Stimulated activated naive CD8-positive, alpha-beta T cell treated with anti-CD3 and anti-CD28 coated beads, Interleukin-15, Interleukin-2, amounts not matched to agents 100 ng/mL and 50 ng/mL, for 24 hours (primary cell): ENCODE results near the gene SLC16A5.
"Not testable (repeated sequence)": the region's sequence is repeated elsewhere in the genome, so short reads cannot be mapped to it uniquely, and the experiment has no call there.

Experiments used
- H3K27ac Mint-ChIP-seq: one replicate; pipeline ENCODE4 v1.8.0; 2021; ENCODE audit warnings: mild to moderate bottlenecking, mixed read lengths
- H3K27me3 Mint-ChIP-seq: one replicate; pipeline ENCODE4 v1.8.0; 2021; ENCODE audit warnings: mixed read lengths
- H3K36me3 Mint-ChIP-seq: one replicate; pipeline ENCODE4 v1.8.0; 2021; ENCODE audit warnings: low read depth, mixed read lengths
- H3K4me1 Mint-ChIP-seq: one replicate; pipeline ENCODE4 v1.8.0; 2021; ENCODE audit warnings: low read depth, mixed read lengths
- H3K4me3 Mint-ChIP-seq: one replicate; pipeline ENCODE4 v1.8.0; 2021; ENCODE audit warnings: mild to moderate bottlenecking, mixed read lengths
- H3K9me3 Mint-ChIP-seq: one replicate; pipeline ENCODE4 v1.8.0; 2021; ENCODE audit warnings: mixed read lengths

Gene SLC16A5

DNA sequence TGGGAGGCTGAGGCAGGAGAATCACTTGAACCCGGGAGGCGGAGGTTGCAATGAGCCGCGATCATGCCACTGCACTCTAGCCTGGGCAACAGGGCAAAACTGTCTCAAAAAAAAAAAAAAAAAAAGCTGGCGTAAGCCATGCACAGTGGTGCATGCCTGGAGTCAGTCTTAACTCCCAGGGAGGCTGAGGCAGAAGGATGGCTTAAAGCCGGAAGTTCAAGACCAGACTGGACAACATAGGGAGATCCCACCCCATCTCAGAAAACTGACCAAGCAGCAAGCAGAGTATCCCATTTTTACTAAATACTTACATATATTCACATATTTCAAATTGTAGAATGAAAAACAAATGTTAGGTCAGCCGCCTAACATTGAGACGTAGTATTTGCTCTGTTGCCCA is 39.2 kb downstream of the SLC16A5 start:
- Mint-ChIP-seq H3K27me3 (no peaks in the 10 kb centered on the region), H3K4me1 (peaks cover 39% of the 10 kb centered on the region), H3K4me3 (no peak overlapping the region), H3K9me3 (no peaks in the 10 kb centered on the region), H3K27ac (no peak overlapping the region), H3K36me3 (peaks cover 8% of the 10 kb centered on the region)

DNA sequence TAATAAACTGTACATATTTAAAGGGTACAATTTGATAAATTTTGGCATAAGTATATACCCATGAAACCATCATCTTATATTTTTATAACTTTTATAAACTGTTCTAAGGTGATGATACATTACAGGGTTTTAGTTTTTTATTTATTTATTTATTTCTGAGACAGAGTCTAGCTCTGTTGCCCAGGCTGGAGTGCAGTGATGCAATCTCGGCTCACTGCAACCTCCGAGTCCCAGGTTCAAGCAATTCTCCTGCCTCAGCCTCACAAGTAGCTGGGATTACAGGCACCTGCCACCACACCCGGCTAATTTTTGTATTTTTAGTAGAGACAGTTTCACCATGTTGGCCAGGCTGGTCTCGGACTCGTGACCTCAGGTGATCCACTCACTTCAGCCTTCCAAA is 40.2 kb downstream of the SLC16A5 start:
- not testable (repeated sequence) for H3K9me3 Mint-ChIP-seq, H3K4me3 Mint-ChIP-seq, H3K27me3 Mint-ChIP-seq, H3K27ac Mint-ChIP-seq
- Mint-ChIP-seq H3K36me3 (peaks cover 14% of the 10 kb centered on the region), H3K4me1 (peaks cover 44% of the 10 kb centered on the region)

GRCh38 chr17:75128694-75129505 is 41.1 kb downstream of the SLC16A5 start:
- peaks cover 14% of the 10 kb centered on the region for H3K36me3 Mint-ChIP-seq
- peaks cover 39% of the 10 kb centered on the region for H3K4me1 Mint-ChIP-seq
- no peak overlapping the region for H3K27ac Mint-ChIP-seq
- H3K4me3 Mint-ChIP-seq = peak overlapping the region; percentile 47
- no peaks in the 10 kb centered on the region for H3K9me3 Mint-ChIP-seq
- H3K27me3 Mint-ChIP-seq = no peaks in the 10 kb centered on the region

- H3K4me1 Mint-ChIP-seq = peaks cover 32% of the 10 kb centered on the region
- H3K27ac Mint-ChIP-seq = peak overlapping the region; percentile 31
- no peaks in the 10 kb centered on the region for H3K27me3 Mint-ChIP-seq
- peaks cover 14% of the 10 kb centered on the region for H3K36me3 Mint-ChIP-seq
- H3K4me3 Mint-ChIP-seq = peak overlapping the region; percentile 60
- no peaks in the 10 kb centered on the region for H3K9me3 Mint-ChIP-seq
Measured at GRCh38 chr17:75129576-75129975, 41.8 kb downstream of the SLC16A5 start.

DNA sequence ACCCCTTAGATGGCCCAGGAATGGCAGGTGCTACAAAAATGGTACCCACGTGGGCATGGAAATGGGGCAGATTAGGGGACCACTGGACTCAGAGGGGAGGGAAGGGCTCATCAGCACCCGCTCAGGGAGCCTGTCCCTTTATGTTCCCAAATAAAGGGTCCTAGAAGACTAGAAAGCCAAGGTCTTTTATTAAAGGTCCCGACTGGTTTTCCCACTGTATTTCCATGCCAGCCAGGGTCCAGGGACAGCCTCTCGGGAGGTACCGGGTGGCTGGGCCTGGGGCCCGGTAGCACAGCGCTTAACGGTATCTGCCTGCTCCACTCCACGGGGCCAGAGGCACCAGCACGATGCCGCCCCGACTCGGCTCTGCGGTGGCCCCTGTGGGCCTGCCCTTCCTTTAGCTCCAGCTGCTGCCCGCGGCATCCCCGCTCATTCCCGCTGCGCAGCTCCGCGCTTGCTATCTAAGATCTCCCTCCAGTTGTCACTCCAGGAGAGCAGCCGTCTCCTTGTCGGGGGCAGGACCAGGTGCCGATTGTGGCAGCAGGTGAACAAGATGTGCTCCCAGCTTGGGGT is 42.4 kb downstream of the SLC16A5 start:
- Mint-ChIP-seq H3K4me1 (peaks cover 26% of the 10 kb centered on the region), H3K36me3 (peaks cover 18% of the 10 kb centered on the region), H3K27me3 (no peaks in the 10 kb centered on the region), H3K27ac (peak overlapping the region; percentile 84), H3K4me3 (peak overlapping the region; percentile 87), H3K9me3 (no peaks in the 10 kb centered on the region)

- Mint-ChIP-seq H3K9me3 (no peaks in the 10 kb centered on the region), H3K4me1 (peaks cover 23% of the 10 kb centered on the region), H3K36me3 (peaks cover 20% of the 10 kb centered on the region), H3K4me3 (peak overlapping the region; percentile 87), H3K27me3 (no peaks in the 10 kb centered on the region), H3K27ac (peak overlapping the region; percentile 84)
Measured at GRCh38 chr17:75130632-75131277, 43.0 kb downstream of the SLC16A5 start.

GRCh38 chr17:75131278-75132017 is 43.7 kb downstream of the SLC16A5 start, which contains the start of gene NT5C:
TSS of gene NT5C (minus strand) at chr17:75131742. CDS start at chr17:75131707, 35 bp downstream.
- peaks cover 26% of the 10 kb centered on the region for H3K36me3 Mint-ChIP-seq
- no peaks in the 10 kb centered on the region for H3K27me3 Mint-ChIP-seq
- H3K4me1 Mint-ChIP-seq = peaks cover 16% of the 10 kb centered on the region

GRCh38 chr17:75132018-75133000 is 44.6 kb downstream of the SLC16A5 start:
- peak overlapping the region; percentile 87 for H3K4me3 Mint-ChIP-seq
- not testable (repeated sequence) for H3K27me3 Mint-ChIP-seq
- H3K27ac Mint-ChIP-seq = peak overlapping the region; percentile 91

More at GRCh38 chr17:75131278-75132017, 43.7 kb downstream of the SLC16A5 start, which contains the start of gene NT5C:
- peak within 1 kb of the TSS; percentile 91 for H3K27ac Mint-ChIP-seq
- H3K4me3 Mint-ChIP-seq = peak within 1 kb of the TSS; percentile 87
- no peaks in the 10 kb centered on the region for H3K9me3 Mint-ChIP-seq

DNA sequence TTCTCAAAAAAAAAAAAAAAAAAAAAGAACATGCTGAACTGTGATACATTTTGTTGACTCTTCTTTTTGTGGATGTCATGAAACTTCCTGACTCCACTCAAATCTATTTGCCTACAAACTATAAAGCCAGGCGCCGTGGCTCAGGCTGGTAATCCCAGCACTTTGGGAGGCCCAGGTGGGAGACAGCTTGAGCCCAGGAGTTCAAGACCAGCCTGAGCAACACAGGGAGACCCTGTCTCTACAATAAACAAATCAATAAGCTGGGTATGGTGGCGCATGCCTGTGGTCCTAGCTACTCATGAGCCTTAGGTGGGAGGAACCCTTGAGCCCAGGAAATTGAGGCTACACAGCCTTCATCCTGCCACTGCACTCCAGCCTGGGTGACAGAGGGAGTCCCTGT is 45.2 kb downstream of the SLC16A5 start:
- Mint-ChIP-seq H3K27ac (no peak overlapping the region), H3K4me3 (no peak overlapping the region)

More at GRCh38 chr17:75132018-75133000, 44.6 kb downstream of the SLC16A5 start:
- Mint-ChIP-seq H3K4me1 (peaks cover 15% of the 10 kb centered on the region), H3K36me3 (peaks cover 30% of the 10 kb centered on the region)
- not testable (repeated sequence) for H3K9me3 Mint-ChIP-seq

GRCh38 chr17:75133607-75134347 is 46.0 kb downstream of the SLC16A5 start:
- Mint-ChIP-seq H3K4me1 (peaks cover 15% of the 10 kb centered on the region), H3K36me3 (peaks cover 30% of the 10 kb centered on the region)
- not testable (repeated sequence) for H3K27me3 Mint-ChIP-seq, H3K4me3 Mint-ChIP-seq, H3K27ac Mint-ChIP-seq, H3K9me3 Mint-ChIP-seq

More for the DNA sequence above, 45.2 kb downstream of the SLC16A5 start:
- H3K27me3 Mint-ChIP-seq = no peaks in the 10 kb centered on the region
- H3K9me3 Mint-ChIP-seq = no peaks in the 10 kb centered on the region
- H3K4me1 Mint-ChIP-seq = peaks cover 15% of the 10 kb centered on the region
- H3K36me3 Mint-ChIP-seq = peaks cover 30% of the 10 kb centered on the region

GRCh38 chr17:75135452-75135851 is 47.7 kb downstream of the SLC16A5 start:
- Mint-ChIP-seq H3K9me3 (no peaks in the 10 kb centered on the region), H3K27ac (peak overlapping the region; percentile 24), H3K4me3 (no peak overlapping the region), H3K27me3 (no peaks in the 10 kb centered on the region), H3K4me1 (peaks cover 8% of the 10 kb centered on the region), H3K36me3 (peaks cover 38% of the 10 kb centered on the region)

GRCh38 chr17:75135946-75136345 is 48.2 kb downstream of the SLC16A5 start:
- H3K4me3 Mint-ChIP-seq = no peak overlapping the region
- H3K36me3 Mint-ChIP-seq = peaks cover 39% of the 10 kb centered on the region
- H3K9me3 Mint-ChIP-seq = no peaks in the 10 kb centered on the region
- H3K27me3 Mint-ChIP-seq = no peaks in the 10 kb centered on the region
- H3K27ac Mint-ChIP-seq = peak overlapping the region; percentile 24
- peaks cover 6% of the 10 kb centered on the region for H3K4me1 Mint-ChIP-seq

DNA sequence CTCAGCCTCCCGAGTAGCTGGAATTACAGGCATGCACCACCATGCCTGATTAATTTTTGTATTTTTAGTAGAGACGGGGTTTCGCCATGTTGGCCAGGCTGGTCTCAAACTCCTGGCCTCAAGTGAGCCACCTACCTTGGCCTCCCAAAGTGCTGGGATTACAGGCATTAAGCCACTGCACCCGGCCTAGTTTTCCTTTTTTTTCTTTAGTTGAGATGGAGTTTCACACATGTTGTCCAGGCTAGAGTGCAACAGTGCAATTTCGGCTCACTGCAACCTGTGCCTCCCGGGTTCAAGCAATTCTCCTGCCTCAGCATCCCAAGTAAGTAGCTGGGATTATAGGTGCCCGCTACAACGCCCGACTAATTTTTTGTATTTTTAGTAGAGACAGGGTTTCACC is 50.0 kb downstream of the SLC16A5 start:
- H3K9me3 Mint-ChIP-seq, H3K4me1 Mint-ChIP-seq, H3K27ac Mint-ChIP-seq, H3K4me3 Mint-ChIP-seq, H3K27me3 Mint-ChIP-seq: not testable (repeated sequence)
- peaks cover 44% of the 10 kb centered on the region for H3K36me3 Mint-ChIP-seq
